GM19467 (cell line): ENCODE data around the gene A4GALT.
"Not testable (repeated sequence)": the region's sequence is repeated elsewhere in the genome, so short reads cannot be mapped to it uniquely, and the experiment has no call there.

Experiments used
- ATAC-seq: cut with Tn5 transposase; IDR thresholded peaks from one replicate; pipeline ENCODE4 v1.9.1; 2021; ENCODE audit warnings: mild to moderate bottlenecking, moderate library complexity; ENCODE audit not compliant: unreplicated experiment

The A4GALT gene

GRCh38 chr22:42743501-42743991 lies 22.9 kb upstream of the A4GALT start:
- ATAC-seq, result no peak

GRCh38 chr22:42742940-42743339 lies 22.3 kb upstream of the A4GALT start:
- no peak for ATAC-seq

- ATAC-seq, result not testable (repeated sequence)
These were observed 19.6 kb upstream of the A4GALT start for GRCh38 chr22:42740320-42740719.

- ATAC-seq, result no peak
These were observed 13.7 kb upstream of the A4GALT start for GRCh38 chr22:42734406-42734805.

- not testable (repeated sequence) for ATAC-seq
These were observed 12.7 kb upstream of the A4GALT start for GRCh38 chr22:42733394-42733793.

GRCh38 chr22:42732081-42732480 lies 11.4 kb upstream of the A4GALT start:
- ATAC-seq, result no peak

- ATAC-seq, result no peak
These were observed 6.1 kb upstream of the A4GALT start for GRCh38 chr22:42726811-42727210.

- ATAC-seq, result no peak
These were observed 5.1 kb upstream of the A4GALT start for GRCh38 chr22:42725606-42726355.

- ATAC-seq, result no peak
These were observed 3.4 kb upstream of the A4GALT start for GRCh38 chr22:42724062-42724461.

GRCh38 chr22:42721045-42721434 lies 370 bp upstream of the A4GALT start:
- ATAC-seq, result no peak

GRCh38 chr22:42719656-42720262 lies 911 bp downstream of the A4GALT start:
- ATAC-seq, result no peak

- ATAC-seq, result no peak
These were observed 1.5 kb downstream of the A4GALT start for GRCh38 chr22:42719133-42719532.

GRCh38 chr22:42717197-42717928 lies 3.3 kb downstream of the A4GALT start:
- no peak for ATAC-seq

GRCh38 chr22:42716649-42717127 lies 4.0 kb downstream of the A4GALT start:
- ATAC-seq, result no peak

- ATAC-seq, result no peak
These were observed 4.4 kb downstream of the A4GALT start for GRCh38 chr22:42716221-42716620.

GRCh38 chr22:42714768-42715390 lies 5.8 kb downstream of the A4GALT start:
- ATAC-seq, result no peak

- ATAC-seq, result no peak
These were observed 6.4 kb downstream of the A4GALT start for GRCh38 chr22:42714308-42714707.

- no peak for ATAC-seq
These were observed 8.5 kb downstream of the A4GALT start for GRCh38 chr22:42711895-42712837.

GRCh38 chr22:42711281-42711731 lies 9.4 kb downstream of the A4GALT start:
- ATAC-seq, result no peak

- ATAC-seq, result no peak
These were observed 12.3 kb downstream of the A4GALT start for GRCh38 chr22:42708417-42708816.
